LNCAP (cell line): Measurements from ENCODE around the gene PRDM16.

Experiments used
- TF ChIP-seq, protein P1 (sequence below): fragments of 450-650 bp; IDR thresholded peaks from 2 replicates; pipeline ENCODE4 v1.5.1; 2017; ENCODE audit warnings: mild to moderate bottlenecking

Gene PRDM16

DNA sequence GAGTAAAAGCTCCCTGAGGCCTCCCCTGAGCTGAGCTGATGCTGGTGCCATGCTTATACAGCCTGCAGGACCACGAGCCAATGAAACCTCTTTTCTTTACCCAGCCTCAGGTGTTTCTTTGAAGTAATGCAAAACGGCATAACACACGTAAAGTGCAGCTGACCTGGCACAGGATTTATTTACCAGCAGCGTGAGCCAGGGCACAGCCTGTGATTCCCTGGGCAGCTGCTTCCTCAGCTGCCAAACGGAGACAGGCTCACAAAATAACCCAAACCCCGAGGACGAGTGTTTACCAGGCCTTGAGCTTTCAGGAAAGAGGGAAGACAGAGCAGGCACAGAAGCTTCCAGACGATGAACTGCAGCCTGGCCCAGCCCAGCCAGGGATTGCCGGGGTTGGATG is 264.9 kb downstream of the PRDM16 start:
- TF ChIP-seq, protein P1, sequence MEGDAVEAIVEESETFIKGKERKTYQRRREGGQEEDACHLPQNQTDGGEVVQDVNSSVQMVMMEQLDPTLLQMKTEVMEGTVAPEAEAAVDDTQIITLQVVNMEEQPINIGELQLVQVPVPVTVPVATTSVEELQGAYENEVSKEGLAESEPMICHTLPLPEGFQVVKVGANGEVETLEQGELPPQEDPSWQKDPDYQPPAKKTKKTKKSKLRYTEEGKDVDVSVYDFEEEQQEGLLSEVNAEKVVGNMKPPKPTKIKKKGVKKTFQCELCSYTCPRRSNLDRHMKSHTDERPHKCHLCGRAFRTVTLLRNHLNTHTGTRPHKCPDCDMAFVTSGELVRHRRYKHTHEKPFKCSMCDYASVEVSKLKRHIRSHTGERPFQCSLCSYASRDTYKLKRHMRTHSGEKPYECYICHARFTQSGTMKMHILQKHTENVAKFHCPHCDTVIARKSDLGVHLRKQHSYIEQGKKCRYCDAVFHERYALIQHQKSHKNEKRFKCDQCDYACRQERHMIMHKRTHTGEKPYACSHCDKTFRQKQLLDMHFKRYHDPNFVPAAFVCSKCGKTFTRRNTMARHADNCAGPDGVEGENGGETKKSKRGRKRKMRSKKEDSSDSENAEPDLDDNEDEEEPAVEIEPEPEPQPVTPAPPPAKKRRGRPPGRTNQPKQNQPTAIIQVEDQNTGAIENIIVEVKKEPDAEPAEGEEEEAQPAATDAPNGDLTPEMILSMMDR = no peak

DNA sequence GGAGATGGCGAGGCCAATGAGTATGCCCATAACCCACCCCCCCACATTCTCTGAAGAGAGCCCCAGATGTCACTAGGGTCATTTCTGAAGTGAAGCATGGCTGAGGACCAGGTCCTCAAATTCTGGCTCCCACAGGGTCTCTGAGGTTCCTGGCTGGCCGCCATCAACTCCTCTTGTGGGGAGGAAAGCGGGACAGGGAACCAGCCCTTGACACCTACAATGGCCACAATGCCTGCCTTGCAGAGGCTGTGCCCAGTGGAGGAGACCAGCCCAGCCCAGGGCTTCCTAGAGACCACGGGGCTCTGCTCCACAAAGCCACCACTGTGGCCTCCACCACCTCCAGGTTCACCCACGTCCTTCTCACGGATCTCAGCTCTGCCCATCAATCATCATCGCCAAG is 265.4 kb downstream of the PRDM16 start:
- TF ChIP-seq, protein P1 = no peak

DNA sequence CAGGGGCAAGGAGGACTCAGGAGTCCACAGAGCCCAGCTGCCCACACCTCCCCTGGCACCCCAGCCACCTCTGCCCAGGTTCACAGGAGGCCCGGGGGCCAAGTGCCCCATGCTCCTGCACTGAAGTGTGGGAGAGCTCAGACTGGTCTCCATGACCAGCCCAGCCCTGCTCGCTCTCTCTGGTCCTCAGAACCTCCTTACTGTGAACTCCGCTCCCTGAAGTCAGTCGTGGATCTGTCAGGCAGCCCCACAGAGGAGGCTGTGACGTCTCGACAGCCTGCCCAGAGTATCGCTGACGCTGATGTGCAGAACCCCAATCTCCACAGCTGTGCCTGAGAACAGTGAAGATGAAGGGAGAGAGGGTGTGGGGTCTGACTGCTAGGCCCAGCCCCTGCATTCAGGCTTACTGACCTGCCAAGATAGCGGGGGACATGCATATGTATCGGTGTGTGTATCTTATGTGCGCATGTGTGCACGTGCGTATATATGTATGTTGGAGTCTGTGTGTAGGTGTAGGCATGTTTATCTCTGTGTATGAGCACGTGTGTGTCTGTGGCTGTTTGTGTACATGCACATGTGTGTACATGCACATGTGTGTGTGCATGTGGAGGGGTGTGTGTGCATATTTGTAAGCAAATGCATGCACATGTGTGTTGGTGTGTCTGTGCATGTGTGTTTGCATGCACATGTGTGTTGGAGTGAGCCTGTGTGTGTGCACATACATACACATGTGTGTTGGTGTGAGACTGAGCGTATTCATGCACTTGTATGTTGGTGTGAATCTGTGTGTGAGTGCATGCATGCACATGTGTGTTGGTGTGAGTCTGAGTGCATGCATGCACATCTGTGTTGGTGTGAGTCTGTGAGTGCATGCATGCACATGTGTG is 267.0 kb downstream of the PRDM16 start:
- TF ChIP-seq, protein P1 = no peak

DNA sequence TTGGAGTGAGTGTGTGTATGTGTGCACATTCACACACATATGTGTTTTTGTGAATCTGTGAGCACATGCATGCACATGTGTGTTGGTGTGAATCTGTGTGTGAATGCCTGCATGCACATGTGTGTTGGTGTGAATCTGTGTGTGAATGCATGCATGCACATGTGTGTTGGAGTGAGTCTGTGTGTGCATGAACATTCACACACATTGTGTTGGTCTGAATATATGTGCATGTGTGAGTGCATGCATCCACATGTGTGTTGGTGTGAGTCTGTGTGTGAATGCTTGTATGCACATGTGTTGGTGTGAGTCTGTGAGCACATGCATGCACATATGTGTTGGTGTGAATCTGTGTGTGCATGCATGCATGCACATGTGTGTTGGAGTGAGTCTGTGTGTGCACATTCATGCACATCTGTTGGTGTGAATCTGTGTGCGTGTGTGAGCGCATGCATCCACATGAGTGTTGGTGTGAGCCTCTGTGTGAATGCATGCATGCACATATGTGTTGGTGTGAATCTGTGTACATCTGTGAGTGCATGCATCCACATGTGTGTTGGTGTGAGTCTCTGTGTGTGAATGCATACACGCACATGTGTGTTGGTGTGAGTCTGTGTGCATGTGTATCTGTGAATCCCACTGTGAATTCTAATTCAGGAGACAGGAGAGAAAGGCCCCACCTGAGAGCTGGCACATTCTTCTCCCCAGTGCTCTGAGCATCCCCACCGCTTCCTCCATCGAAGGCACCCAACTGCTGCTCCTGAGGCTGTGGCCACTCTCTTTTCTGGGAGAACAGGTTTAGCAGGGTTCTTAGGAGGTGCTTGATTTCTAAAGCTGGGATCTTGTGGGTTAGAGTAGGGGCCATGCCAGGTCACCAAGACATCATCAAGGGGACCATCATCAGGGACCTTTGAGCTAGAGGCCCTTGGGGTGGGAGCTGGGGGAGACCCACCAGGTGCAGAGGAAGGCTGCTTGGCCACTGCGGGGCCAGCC is 267.9 kb downstream of the PRDM16 start:
- TF ChIP-seq, protein P1 = no peak

DNA sequence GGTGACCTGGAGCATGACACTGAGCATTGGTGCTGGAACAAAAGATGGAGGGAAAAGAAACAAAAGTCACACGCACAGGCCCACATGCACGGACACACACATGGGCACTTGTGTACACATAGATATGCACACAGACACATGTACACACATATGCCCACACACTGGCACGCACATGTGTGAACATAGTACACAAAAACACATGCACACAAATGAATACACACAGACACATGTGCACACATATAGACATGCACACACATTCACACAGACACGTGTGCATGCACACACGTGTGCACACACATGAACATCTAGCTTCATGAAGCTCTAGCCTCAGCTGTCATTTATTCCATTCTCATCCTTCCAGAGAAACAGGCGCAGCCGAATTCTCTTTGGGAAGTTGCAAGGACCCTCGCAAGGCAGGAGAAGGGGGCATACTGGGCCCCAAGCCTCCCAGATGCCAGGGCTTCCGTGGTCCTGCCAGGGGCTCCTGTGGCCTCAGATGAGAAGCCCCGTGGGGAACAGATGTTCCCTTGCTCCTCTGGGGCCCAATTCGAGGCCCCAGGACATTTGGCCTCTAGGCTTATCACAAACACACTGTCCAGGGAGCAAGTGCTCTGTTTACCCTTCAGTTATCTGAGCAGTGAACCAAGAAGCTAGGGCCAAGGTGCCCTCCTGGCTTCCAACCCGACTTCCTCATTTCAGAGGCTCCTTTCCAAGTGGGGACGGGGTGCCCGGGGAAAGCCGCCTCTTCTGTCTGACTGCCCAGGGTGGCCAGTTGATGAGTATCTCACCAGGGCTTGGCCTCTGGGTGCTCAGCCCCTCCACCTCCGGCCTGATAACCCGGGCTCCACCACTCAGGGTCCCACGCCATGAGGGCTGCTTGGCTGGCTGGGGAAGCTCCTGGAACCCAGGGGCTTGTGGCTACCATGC is 269.1 kb downstream of the PRDM16 start:
- TF ChIP-seq, protein P1 = no peak

DNA sequence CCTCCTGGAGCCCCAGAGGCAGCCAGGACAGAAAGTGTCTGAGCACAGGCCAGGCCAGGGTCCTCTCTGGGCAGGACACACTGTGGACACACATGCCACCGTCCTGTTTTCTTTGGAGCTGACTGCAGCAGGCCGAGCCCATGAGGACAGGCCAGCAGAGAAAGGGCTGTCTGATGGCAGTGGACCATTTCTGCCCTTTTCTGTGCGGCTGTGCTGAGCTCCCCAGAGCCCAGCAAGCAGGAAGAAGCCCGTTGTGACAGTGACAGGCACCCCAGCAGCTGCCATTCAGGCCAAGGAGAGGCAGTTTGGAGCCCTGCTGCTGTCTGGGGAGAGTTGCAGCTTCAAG is 269.7 kb downstream of the PRDM16 start:
- TF ChIP-seq, protein P1 = no peak

DNA sequence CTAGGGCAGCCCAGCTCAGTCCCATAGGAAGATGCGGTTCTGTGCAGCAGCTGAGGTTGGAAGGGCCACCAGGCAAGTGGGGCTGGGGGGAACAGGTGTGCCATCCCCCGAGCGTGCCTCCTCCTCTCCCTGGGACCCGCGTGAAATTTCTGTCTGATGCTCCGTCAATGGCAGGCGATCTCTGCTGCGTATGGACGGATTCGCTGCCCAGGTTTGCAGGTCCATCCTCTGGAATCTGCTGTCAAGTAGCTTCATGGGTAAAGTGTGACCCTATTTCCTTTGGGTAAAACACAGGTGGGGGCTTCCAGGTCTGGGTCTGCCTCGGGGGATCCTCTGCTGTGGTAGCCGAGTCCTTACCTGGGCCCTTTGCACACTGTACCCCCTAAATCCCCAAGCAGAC is 270.9 kb downstream of the PRDM16 start:
- TF ChIP-seq, protein P1 = no peak
